Subcutaneous adipose tissue (tissue), 4 donors: ENCODE results near the gene ARMCX6. TPM values are rescaled to one million over a fixed set of nuclear protein-coding genes. Genes with fewer than 3 reads are reported as not detected.

Experiments used
- small RNA-seq: library from RNA; depleted of rRNA; stranded (forward); fragments of <200 nt; gene quantifications from one replicate; pipeline ENCODE3, GENCODE V24; 2016
- total RNA-seq, 4 donors: library from RNA; depleted of rRNA; stranded (reverse); fragments of >200 nt; gene quantifications; one replicate each; pipeline ENCODE4 v1.1.0, GENCODE V29; 2016
- TF ChIP-seq, protein P1 (sequence below): fragments of 450-650 bp; IDR thresholded peaks from one replicate; pipeline ENCODE4 v1.5.1; 2016; ENCODE audit warnings: low read depth, mild to moderate bottlenecking, control low read depth, antibody characterized with exemption, moderate library complexity

The ARMCX6 gene
- total RNA-seq, 4 donors from 2014 or later = 3.8 to 32.3 (median 16.5) TPM

DNA sequence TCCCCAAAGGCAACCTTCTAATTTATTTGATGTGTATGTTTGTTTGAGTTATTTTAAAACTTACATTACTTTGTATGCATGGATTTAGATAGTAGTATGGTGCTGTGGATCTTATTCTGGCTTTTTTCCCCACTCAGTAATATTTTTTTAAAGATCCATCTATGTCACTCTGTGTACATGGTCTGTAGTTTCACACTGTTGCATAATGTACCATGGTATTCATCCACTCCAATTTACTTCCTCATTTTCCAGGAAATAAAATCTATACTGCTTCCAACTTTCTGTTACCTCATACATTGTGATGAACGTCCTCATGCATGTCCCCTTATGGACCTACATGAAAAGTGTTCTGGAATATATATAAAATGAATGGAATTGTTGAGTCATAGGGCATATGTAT lies 24.3 kb upstream of the ARMCX6 start:
- TF ChIP-seq, protein P1, sequence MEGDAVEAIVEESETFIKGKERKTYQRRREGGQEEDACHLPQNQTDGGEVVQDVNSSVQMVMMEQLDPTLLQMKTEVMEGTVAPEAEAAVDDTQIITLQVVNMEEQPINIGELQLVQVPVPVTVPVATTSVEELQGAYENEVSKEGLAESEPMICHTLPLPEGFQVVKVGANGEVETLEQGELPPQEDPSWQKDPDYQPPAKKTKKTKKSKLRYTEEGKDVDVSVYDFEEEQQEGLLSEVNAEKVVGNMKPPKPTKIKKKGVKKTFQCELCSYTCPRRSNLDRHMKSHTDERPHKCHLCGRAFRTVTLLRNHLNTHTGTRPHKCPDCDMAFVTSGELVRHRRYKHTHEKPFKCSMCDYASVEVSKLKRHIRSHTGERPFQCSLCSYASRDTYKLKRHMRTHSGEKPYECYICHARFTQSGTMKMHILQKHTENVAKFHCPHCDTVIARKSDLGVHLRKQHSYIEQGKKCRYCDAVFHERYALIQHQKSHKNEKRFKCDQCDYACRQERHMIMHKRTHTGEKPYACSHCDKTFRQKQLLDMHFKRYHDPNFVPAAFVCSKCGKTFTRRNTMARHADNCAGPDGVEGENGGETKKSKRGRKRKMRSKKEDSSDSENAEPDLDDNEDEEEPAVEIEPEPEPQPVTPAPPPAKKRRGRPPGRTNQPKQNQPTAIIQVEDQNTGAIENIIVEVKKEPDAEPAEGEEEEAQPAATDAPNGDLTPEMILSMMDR = no peak

DNA sequence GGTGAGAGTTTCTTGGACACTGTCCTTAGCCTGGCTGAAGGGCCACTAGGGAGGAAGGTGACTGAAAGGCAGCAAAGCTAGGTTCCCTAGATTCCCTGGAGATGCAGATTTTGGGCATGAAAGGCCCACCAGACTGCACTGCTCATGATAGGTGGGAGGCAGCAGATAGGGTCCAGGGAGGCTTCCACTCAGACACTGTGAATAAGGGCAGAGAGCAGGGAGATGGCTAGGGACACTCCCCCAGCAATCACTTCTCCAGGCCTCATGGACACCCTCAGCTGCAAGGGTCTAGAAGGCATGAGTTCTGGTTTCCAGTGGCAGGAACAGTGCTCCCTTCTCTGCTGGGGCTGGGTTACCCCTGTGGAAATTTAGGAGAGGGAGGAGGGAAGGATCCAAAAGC lies 21.8 kb upstream of the ARMCX6 start:
- TF ChIP-seq, protein P1 = no peak

DNA sequence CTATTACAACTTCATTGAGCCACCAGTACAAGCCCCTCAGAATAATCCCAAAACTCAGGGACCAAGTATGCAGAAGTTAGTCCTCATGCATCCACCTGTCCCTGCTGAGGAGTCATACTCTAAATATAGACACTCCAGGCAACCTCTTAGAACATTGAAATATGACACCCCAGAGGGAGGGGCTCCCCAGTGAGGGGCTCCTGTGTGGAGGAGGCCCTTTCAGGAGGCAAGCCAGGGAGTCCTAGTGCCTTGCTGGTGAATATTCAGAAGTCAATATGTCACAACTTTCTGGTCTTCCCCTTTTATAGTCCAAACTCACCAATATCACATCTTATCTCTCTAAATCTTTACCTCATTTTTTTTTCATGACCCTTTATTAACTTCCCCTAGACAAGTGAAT lies 1.6 kb upstream of the ARMCX6 start:
- TF ChIP-seq, protein P1 = no peak

DNA sequence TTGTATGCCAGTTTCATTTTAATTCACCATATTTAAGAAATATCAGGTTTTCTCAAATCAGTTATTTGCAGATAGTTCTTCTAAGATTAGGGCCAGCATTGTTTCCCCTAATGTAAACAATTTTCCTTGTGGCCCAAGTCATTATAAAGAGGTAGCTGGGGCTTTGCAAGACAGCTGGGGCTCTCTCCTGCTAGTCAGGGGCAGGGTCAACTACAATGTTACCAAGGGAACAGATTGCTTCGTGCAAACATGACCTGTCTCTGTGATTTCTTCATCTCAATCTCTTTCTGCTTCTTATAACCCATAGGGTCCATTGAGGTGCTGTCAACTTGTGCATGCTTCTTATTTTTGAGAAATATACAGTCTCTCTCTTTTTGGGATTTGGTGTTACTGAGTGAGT lies 12.1 kb downstream of the ARMCX6 start:
- TF ChIP-seq, protein P1 = no peak

DNA sequence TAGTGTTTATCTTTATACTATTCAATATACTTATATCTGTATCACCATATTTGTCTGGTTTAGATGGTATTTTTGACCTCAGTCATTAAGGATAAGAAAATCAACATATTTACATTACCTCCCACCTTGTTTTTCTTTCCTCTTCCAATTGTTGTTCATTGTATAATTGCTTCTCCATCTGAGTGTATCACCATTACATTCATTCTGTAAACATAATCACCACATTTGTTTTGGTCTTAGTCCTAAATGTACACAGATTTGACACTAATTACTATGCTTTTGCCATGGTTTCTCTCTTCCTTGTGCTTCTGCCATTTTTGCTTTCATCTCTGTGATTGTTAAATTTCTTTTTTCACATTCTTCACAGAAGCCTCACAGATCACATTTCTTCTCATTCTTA lies 12.7 kb downstream of the ARMCX6 start:
- TF ChIP-seq, protein P1 = no peak

DNA sequence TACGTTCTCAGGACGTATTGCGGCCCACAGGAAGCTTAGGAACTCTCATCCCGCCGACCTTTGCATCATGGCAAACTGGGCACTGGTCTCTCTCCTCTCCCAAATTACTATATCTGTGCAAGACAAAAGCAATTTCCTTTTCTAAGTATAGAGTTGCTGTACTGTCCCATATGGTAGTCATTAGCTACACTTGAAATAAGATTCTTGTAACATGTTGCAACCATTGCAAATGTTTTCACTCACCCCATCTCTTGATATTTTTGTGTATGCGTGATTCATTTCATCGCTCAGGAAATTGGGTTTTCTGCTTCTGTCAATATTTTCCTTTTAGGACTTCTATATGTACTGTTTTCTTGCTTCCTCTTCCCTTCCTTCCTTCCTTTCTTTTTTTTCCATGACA lies 15.7 kb downstream of the ARMCX6 start:
- TF ChIP-seq, protein P1 = no peak

DNA sequence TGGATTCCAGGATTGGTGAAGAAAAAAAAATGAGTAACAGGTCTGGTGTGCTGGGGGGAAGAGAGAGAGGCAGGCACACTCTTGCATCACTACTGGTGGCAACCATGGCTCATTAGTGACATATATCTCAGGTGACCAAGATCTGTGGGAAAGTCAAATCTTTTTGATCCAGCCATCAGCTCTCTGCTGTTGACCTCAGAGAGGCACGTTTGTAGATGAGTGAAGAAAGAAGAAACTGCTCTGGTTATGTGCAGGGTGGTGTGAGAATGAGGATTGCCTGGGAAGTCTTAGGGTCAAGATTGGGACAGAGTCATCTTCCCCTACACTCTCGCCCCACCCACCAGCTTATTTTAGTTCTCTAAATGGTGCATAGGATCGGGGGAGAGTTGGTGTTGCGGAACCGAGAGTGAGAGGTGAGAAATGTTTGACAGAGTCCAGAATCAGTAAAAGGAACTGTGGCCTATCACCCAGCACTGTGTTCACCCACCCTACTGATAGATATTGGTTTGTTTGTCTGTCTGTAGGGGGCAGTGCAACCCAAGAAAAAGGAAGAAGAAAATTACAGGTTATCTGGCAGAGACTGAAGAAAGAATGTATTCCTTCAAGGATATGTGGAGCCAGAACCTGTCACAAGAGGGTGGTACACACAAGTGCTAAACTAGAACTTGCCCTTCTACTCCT lies 21.9 kb downstream of the ARMCX6 start:
- TF ChIP-seq, protein P1 = no peak

Small RNA genes lying within 50 kb of the gene (small RNA-seq; reads per million reads assigned to genes)
- gene RNU6-30P = not detected

Other genes with a start within 250 kb of the ARMCX6 start
- gene BTK, start 231.8 kb downstream of the ARMCX6 start, total RNA-seq = 10 to 100 TPM in 3 of 4 donors, 1 to 10 TPM in 1; 9.5 to 45.7 (median 19.6) TPM
- 1,000 to 10,000 TPM in 3 of 4 donors, 100 to 1,000 TPM in 1; 559 to 2,041 (median 1,502) TPM for gene RPL36A, start 227.0 kb downstream of the ARMCX6 start, total RNA-seq
- 10 to 100 TPM; 22.0 to 79.9 (median 32.4) TPM for gene GLA, start 210.1 kb downstream of the ARMCX6 start, total RNA-seq
- 10 to 100 TPM; 34.5 to 75.0 (median 43.2) TPM for gene HNRNPH2, start 209.8 kb downstream of the ARMCX6 start, total RNA-seq
- 10 to 100 TPM in 3 of 4 donors, 1 to 10 TPM in 1; 7.1 to 19.8 (median 12.1) TPM for gene ARMCX4, start 132.5 kb downstream of the ARMCX6 start, total RNA-seq
- gene ARMCX1, start 67.5 kb downstream of the ARMCX6 start, total RNA-seq = 10 to 100 TPM; 23.2 to 45.6 (median 36.6) TPM
- gene ARMCX3, start 5.2 kb upstream of the ARMCX6 start, total RNA-seq = 10 to 100 TPM; 47.3 to 58.5 (median 53.9) TPM
- 10 to 100 TPM in 3 of 4 donors, 1 to 10 TPM in 1; 8.8 to 33.0 (median 14.2) TPM for gene ARMCX2, start 41.9 kb upstream of the ARMCX6 start, total RNA-seq